ENCODE measurements around the gene INPP5B.

Gene INPP5B

GRCh38 chr1:37840711-37841110 is 106.1 kb downstream of the INPP5B start:
- DNase-seq (ENCODE audit: low read depth, low spot score) = no peak

- DNase-seq (ENCODE audit: low read depth, low spot score) = no peak
These were observed 107.2 kb downstream of the INPP5B start for GRCh38 chr1:37839676-37840075.

- no peak for DNase-seq (ENCODE audit: low read depth, low spot score)
These were observed 110.1 kb downstream of the INPP5B start for GRCh38 chr1:37836788-37837187.

- DNase-seq (ENCODE audit: low read depth, low spot score) = no peak
These were observed 115.0 kb downstream of the INPP5B start for GRCh38 chr1:37831809-37832208.

DNA sequence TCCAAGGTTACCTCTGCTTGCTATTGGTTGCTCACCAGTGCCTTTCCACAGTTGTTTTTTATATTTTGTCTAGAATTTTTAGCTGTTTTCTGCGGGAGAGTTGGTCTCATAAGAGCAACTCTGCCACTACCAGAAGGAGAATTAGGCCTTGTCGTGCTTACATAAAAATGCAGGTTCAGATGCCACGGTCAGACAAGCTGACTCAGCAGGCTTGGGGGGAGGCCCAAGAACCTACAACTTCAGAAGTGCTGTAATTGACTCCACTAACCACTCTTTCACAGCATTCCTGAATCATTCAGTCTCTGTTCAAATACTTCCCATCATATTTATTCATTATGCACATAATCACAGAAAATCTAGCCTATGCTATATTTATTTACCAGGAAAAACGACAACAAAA is 115.7 kb downstream of the INPP5B start:
- DNase-seq (ENCODE audit: low read depth, low spot score) = no peak

DNA sequence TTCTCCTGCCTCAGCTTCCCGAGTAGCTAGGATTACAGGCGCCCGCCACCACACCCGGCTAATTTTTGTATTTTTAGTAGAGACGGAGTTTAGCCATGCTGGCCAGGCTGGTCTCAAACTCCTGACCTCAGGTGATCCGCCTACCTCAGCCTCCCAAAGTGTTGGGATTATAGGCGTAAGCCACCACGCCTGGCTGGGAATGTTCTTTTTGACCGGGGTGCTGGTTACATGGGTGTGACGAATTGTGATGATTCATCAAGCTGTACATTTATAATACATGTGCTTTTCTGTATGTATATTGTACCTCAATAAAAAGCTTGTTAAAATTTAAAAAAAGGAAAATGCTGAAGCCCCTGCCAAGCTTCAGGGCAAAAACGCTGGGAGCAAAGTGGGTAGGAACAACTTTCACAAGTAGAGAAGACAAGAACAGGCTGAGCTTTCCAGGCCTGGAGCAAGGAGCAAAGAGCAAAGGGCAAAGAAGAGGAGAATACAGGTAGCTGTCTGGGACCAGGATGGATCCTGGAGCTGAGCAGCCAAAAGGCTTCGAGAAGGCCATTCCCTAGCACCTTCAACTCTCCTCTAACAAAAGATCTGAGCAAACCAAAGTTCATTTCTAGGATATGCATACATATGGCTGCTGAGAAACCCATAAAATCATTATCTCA is 118.3 kb downstream of the INPP5B start:
- DNase-seq (ENCODE audit: low read depth, low spot score) = no peak

- no peak for DNase-seq (ENCODE audit: low read depth, low spot score)
These were observed 121.3 kb downstream of the INPP5B start for GRCh38 chr1:37825506-37825905.

GRCh38 chr1:37824001-37824400 is 122.9 kb downstream of the INPP5B start:
- DNase-seq (ENCODE audit: low read depth, low spot score) = no peak

DNA sequence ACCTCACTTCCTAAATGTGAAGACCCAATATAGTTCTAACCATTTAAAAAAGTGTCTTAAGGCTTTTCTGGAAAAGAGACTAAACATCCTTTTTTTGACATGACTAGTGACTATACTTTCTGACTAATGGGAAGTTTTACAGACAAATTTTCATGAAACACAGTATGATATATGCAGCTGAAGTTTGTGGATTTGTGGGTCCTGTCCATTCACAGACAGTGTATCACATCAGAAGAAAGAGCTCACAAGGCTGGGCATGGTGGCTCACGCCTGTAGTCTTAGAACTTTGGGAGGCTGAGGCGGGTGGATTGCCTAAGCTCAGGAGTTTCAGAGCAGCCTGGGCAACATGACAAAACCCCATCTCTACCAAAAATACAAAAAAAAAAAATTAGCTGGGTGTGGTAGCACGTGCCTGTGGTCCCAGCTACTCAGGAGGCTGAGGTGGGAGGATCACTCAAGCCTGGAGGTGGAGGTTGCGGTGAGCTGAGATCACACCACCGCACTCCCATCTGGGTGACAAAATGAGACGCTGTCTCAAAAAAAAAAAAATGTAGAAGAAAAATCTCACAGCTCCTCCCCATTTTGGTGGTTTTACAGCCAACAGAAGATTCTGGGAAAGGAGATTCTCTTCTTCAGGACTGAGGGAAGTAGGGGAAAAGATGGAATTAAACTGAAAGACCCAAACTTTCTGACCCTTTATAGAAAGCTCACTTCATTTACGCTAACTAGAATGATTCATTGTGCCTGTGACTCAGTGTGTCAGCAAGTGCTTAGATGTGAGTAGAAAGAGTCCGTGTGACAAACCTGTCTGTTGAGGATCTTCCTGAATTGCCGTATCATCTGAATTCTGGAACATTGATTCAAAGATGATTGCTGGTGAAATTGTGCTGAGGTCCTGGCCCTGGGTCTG is 123.7 kb downstream of the INPP5B start:
- DNase-seq (ENCODE audit: low read depth, low spot score) = no peak

DNA sequence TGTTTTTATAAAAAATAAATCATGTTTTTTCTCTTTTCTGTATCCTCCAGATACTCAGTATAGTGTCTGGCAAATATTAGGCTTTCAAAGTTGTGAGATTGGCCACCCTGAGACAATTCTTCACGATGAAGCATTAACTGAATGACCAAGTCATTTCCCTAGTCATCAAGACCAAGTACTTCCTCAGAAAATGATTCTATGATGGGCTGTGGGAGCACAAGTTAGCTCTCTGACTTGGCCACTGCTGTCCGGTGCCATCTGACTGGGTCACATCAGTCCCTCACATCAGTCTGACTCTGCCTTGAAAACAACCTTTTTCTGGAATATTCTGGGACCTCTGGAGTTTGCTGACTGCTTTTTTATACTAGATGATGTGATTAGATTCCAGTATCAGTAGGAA is 125.4 kb downstream of the INPP5B start:
- no peak for DNase-seq (ENCODE audit: low read depth, low spot score)

- DNase-seq (ENCODE audit: low read depth, low spot score) = no peak
These were observed 129.4 kb downstream of the INPP5B start for GRCh38 chr1:37817481-37817880.

DNA sequence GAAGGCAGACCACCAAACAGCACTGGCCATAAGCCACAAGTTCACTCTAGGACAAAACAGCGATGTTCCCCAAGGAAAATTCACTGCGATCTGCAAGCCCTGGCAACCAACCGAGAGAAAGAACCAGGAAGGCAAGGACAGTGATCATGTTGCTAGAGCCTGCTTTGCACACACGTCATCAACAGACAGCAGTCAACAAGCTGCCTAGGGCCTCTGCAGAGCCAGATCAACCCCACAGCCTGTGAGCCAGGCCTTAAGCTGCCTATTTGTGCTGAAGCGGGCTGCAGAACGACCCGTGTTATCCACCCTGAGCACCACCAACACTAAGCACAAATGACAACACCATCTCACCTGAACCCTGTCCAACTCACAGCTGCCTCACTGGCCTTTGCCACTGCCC is 132.6 kb downstream of the INPP5B start:
- DNase-seq (ENCODE audit: low read depth, low spot score) = no peak

- no peak for DNase-seq (ENCODE audit: low read depth, low spot score)
These were observed 133.2 kb downstream of the INPP5B start for GRCh38 chr1:37813529-37814145.

- no peak for DNase-seq (ENCODE audit: low read depth, low spot score)
These were observed 135.7 kb downstream of the INPP5B start for GRCh38 chr1:37811027-37811655.
